CD4-positive, alpha-beta T cell treated with Interleukin-17A for 1 hour (primary cell): Measurements from ENCODE around the gene NR2F2.
A peak's percentile ranks its signal among the peaks of the same experiment; 100 is the strongest.

Experiments
- DNase-seq: peaks from one replicate; pipeline ENCODE4 v3.0.0-alpha.2; 2020

NR2F2 gene

GRCh38 chr15:96344060-96344705, 13.7 kb downstream of the NR2F2 start:
- DNase-seq, result no peak

GRCh38 chr15:96344706-96345559, 14.4 kb downstream of the NR2F2 start:
- no peak for DNase-seq

- peak; percentile 9 for DNase-seq
Measured at GRCh38 chr15:96345560-96346399, 15.3 kb downstream of the NR2F2 start.

GRCh38 chr15:96346409-96346970, 16.0 kb downstream of the NR2F2 start:
- DNase-seq, result no peak

- no peak for DNase-seq
Measured at GRCh38 chr15:96347181-96348111, 16.9 kb downstream of the NR2F2 start.

GRCh38 chr15:96348112-96349027, 17.9 kb downstream of the NR2F2 start:
- no peak for DNase-seq

GRCh38 chr15:96349034-96349856, 18.7 kb downstream of the NR2F2 start:
- DNase-seq, result no peak

- DNase-seq, result no peak
Measured at GRCh38 chr15:96349857-96350720, 19.6 kb downstream of the NR2F2 start.

- no peak for DNase-seq
Measured at GRCh38 chr15:96350934-96351724, 20.6 kb downstream of the NR2F2 start.

- no peak for DNase-seq
Measured at GRCh38 chr15:96351761-96352603, 21.5 kb downstream of the NR2F2 start.

- no peak for DNase-seq
Measured at GRCh38 chr15:96352604-96353405, 22.3 kb downstream of the NR2F2 start.

GRCh38 chr15:96353416-96353929, 23.0 kb downstream of the NR2F2 start:
- DNase-seq, result no peak

GRCh38 chr15:96353930-96354730, 23.6 kb downstream of the NR2F2 start:
- no peak for DNase-seq

GRCh38 chr15:96354731-96355567, 24.4 kb downstream of the NR2F2 start:
- no peak for DNase-seq
